ENCODE measurements around the gene LRRC23. TPM values are rescaled to one million over a fixed set of nuclear protein-coding genes. Genes with fewer than 3 reads are reported as not detected.

Gene LRRC23
- total and polyA plus RNA-seq, 2 of the 13 experiments (the other 11 are each of a cell fraction or from before 2014, with no cell fraction given) = 6.0 to 7.8 TPM

DNA sequence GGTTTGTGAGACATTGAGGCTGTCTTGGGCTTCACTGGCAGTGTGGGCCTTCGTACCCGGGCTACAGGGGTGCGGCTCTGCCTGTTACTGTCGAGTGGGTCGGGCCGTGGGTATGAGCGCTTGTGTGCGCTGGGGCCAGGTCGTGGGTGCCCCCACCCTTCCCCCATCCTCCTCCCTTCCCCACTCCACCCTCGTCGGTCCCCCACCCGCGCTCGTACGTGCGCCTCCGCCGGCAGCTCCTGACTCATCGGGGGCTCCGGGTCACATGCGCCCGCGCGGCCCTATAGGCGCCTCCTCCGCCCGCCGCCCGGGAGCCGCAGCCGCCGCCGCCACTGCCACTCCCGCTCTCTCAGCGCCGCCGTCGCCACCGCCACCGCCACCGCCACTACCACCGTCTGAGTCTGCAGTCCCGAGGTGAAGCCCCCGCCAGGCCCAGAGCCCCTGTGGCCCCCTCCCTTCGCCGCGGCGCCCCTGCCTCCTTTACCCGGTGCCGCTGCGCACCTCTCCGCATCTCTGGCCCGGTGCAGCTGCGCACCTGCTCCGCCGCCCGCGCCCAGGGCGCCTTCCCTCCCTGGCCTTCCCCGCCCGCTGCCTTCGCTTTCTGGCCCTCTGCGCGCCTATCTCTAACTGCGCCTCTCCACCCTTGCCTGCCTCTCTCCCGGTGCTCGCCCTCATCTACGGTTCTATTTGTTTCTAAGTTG, 9.8 kb downstream of the LRRC23 start, which contains the start of gene ENO2 (continued):
- TF ChIP-seq ZNF468 (CRISPR knock-in tag; IDR thresholded peaks at IDR 0.05) (0 out of 2 replicates have a peak, but pooled peaks have one; percentile 36), ZFX (CRISPR knock-in tag; IDR thresholded peaks at IDR 0.05; ENCODE audit: low read depth) (peak; percentile 61; the same call in 1 of the 2 replicates), ZNF766 (CRISPR knock-in tag; IDR thresholded peaks at IDR 0.05; ENCODE audit: borderline replicate concordance) (0 out of 2 replicates have a peak, but pooled peaks have one; percentile 23), ZNF383 (CRISPR knock-in tag; IDR thresholded peaks at IDR 0.05; ENCODE audit: borderline replicate concordance) (no peak), HMG20B (CRISPR knock-in tag; conservative IDR thresholded peaks at IDR 0.05) (0 out of 2 replicates have a peak, but pooled peaks have one; percentile 13), TP53 (CRISPR knock-in tag; conservative IDR thresholded peaks at IDR 0.05) (no peak), KAT7 (CRISPR knock-in tag; IDR thresholded peaks at IDR 0.05; ENCODE audit: borderline replicate concordance) (peak; percentile 69; the same call in 1 of the 2 replicates), ZBTB38 (CRISPR knock-in tag; IDR thresholded peaks at IDR 0.05) (0 out of 2 replicates have a peak, but pooled peaks have one; percentile 8), ZFP36 (IDR thresholded peaks at IDR 0.05; ENCODE audit: borderline replicate concordance, low read depth, low read length, partially characterized antibody) (no peak), ZSCAN25 (CRISPR knock-in tag; IDR thresholded peaks at IDR 0.05) (peak; percentile 92), TEAD2 (CRISPR knock-in tag; IDR thresholded peaks at IDR 0.05) (no peak), SIX4 (CRISPR knock-in tag; IDR thresholded peaks at IDR 0.05) (no peak), MXI1 (IDR thresholded peaks at IDR 0.05; ENCODE audit: borderline replicate concordance, low read depth, low read length) (peak; percentile 30; the same call in 1 of the 3 replicates), THYN1 (CRISPR knock-in tag; IDR thresholded peaks at IDR 0.05; ENCODE audit: borderline replicate concordance, low read depth) (0 out of 2 replicates have a peak, but pooled peaks have one; percentile 52)
- TF ChIP-seq, protein P1, sequence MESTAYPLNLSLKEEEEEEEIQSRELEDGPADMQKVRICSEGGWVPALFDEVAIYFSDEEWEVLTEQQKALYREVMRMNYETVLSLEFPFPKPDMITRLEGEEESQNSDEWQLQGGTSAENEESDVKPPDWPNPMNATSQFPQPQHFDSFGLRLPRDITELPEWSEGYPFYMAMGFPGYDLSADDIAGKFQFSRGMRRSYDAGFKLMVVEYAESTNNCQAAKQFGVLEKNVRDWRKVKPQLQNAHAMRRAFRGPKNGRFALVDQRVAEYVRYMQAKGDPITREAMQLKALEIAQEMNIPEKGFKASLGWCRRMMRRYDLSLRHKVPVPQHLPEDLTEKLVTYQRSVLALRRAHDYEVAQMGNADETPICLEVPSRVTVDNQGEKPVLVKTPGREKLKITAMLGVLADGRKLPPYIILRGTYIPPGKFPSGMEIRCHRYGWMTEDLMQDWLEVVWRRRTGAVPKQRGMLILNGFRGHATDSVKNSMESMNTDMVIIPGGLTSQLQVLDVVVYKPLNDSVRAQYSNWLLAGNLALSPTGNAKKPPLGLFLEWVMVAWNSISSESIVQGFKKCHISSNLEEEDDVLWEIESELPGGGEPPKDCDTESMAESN (CRISPR knock-in tag; conservative IDR thresholded peaks at IDR 0.05) = peak; percentile 50; the same call in 1 of the 2 replicates
- TF ChIP-seq, protein P2, sequence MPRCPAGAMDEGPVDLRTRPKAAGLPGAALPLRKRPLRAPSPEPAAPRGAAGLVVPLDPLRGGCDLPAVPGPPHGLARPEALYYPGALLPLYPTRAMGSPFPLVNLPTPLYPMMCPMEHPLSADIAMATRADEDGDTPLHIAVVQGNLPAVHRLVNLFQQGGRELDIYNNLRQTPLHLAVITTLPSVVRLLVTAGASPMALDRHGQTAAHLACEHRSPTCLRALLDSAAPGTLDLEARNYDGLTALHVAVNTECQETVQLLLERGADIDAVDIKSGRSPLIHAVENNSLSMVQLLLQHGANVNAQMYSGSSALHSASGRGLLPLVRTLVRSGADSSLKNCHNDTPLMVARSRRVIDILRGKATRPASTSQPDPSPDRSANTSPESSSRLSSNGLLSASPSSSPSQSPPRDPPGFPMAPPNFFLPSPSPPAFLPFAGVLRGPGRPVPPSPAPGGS (CRISPR knock-in tag; IDR thresholded peaks at IDR 0.05) = peak; percentile 37; the same call in 1 of the 2 replicates
- TF ChIP-seq, protein P3, sequence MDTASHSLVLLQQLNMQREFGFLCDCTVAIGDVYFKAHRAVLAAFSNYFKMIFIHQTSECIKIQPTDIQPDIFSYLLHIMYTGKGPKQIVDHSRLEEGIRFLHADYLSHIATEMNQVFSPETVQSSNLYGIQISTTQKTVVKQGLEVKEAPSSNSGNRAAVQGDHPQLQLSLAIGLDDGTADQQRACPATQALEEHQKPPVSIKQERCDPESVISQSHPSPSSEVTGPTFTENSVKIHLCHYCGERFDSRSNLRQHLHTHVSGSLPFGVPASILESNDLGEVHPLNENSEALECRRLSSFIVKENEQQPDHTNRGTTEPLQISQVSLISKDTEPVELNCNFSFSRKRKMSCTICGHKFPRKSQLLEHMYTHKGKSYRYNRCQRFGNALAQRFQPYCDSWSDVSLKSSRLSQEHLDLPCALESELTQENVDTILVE (CRISPR knock-in tag; IDR thresholded peaks at IDR 0.05) = peak; percentile 19; the same call in 1 of the 2 replicates
- TF ChIP-seq, protein P4, sequence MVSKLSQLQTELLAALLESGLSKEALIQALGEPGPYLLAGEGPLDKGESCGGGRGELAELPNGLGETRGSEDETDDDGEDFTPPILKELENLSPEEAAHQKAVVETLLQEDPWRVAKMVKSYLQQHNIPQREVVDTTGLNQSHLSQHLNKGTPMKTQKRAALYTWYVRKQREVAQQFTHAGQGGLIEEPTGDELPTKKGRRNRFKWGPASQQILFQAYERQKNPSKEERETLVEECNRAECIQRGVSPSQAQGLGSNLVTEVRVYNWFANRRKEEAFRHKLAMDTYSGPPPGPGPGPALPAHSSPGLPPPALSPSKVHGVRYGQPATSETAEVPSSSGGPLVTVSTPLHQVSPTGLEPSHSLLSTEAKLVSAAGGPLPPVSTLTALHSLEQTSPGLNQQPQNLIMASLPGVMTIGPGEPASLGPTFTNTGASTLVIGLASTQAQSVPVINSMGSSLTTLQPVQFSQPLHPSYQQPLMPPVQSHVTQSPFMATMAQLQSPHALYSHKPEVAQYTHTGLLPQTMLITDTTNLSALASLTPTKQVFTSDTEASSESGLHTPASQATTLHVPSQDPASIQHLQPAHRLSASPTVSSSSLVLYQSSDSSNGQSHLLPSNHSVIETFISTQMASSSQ (IDR thresholded peaks at IDR 0.05; ENCODE audit: low read depth) = no peak
- TF ChIP-seq, protein P4 (CRISPR knock-in tag; IDR thresholded peaks at IDR 0.05; ENCODE audit: borderline replicate concordance) = no peak; the same call in 1 of the 2 replicates
- TF ChIP-seq, protein P5, sequence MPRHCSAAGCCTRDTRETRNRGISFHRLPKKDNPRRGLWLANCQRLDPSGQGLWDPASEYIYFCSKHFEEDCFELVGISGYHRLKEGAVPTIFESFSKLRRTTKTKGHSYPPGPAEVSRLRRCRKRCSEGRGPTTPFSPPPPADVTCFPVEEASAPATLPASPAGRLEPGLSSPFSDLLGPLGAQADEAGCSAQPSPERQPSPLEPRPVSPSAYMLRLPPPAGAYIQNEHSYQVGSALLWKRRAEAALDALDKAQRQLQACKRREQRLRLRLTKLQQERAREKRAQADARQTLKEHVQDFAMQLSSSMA (CRISPR knock-in tag; IDR thresholded peaks at IDR 0.05) = no peak
